ENCODE measurements around the gene CEP131.
A peak's percentile ranks its signal among the peaks of the same experiment; 100 is the strongest.
"Not testable (repeated sequence)": the region's sequence is repeated elsewhere in the genome, so short reads cannot be mapped to it uniquely, and the experiment has no call there.

The CEP131 gene

GRCh38 chr17:81165246-81166032 lies 57.3 kb downstream of the CEP131 start, which contains the start of gene PVALEF:
PVALEF (plus strand) TSS chr17:81165507; CDS start chr17:81181227, 15,720 bp downstream.
- no peak for DNase-seq (ENCODE audit: low read depth)

DNA sequence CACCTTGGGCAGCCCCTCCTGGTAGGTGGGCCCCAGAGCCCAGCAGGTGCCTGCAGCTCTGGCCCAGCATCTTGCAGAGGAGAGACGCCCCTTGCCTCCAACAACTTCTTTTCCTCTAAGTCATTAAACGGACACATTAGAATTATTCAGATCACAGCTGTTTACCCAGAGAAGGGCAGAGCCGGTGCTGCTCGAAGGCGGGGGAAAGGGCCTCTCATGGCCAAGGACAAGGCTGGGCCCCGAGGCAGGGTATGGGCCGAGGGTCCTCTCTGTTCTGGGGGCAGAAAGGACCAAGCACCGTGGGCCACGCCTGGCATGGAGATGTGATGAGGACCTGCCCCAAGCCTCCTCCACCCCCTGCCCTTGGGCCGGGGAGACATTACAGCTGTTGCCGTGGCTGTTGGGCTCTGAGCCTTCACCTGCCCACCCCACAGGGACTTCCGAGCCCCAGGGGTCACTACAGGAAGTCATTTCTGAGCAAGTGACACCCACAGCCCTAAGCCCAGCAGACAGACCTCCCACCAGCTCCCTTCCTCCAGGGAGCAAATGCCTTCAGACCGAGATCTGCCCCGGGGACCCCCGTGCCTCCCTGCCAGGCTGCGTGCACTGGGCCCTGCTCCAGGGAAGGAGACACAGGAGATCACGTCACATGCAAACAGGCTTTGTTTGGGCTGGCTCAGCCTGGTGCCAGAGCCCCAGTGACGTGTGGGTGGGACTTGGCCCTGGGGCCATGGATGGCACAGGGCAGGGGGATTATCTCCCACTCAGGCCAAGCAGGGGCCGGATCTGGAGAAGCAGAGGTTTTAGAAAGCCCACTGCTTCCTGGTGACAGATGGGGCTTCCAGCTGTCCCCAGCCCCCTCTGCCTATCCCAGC lies 58.2 kb downstream of the CEP131 start:
- DNase-seq (ENCODE audit: low read depth), result no peak

- no peak for DNase-seq (ENCODE audit: low read depth)
Observed at GRCh38 chr17:81163703-81164370, 58.9 kb downstream of the CEP131 start.

DNA sequence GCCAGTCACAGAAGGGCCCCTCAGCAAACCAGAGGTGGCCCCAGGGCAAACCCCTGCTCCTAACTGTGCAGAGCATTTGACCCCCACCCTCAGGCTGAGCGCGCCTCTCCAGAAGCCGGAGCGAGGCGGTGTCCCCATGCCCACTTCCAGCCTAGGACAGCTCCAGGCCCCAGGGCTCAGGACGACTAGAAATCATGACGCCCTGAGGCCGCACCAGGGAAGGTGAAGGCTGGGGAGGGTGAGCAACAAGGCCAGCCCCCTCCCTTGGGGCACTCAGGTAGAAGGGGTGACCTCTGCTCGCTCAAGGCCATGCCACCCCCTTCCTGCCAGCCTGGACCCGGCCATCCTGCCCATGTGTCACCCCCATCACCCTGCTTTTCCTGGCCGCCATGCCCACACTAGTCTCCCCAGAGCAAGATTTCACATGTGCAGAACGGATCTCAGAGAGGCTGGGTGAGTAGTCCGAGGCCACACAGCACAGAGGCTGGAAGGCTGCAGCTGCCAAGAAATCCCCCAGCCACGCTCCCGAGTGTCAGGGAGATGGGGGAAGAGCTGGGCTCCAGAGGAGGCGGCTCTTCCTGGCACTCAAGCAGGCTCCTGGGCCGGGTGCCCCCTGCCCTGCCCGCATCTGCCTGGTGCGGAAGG lies 59.6 kb downstream of the CEP131 start:
- DNase-seq (ENCODE audit: low read depth), result no peak

GRCh38 chr17:81162491-81162890 lies 60.3 kb downstream of the CEP131 start:
- no peak for DNase-seq (ENCODE audit: low read depth)

- DNase-seq (ENCODE audit: low read depth), result no peak
Observed at GRCh38 chr17:81161972-81162371, 60.8 kb downstream of the CEP131 start.

- DNase-seq (ENCODE audit: low read depth), result no peak
Observed at GRCh38 chr17:81161536-81161935, 61.2 kb downstream of the CEP131 start.

GRCh38 chr17:81160747-81161453 lies 61.9 kb downstream of the CEP131 start:
- DNase-seq (ENCODE audit: low read depth), result no peak

DNA sequence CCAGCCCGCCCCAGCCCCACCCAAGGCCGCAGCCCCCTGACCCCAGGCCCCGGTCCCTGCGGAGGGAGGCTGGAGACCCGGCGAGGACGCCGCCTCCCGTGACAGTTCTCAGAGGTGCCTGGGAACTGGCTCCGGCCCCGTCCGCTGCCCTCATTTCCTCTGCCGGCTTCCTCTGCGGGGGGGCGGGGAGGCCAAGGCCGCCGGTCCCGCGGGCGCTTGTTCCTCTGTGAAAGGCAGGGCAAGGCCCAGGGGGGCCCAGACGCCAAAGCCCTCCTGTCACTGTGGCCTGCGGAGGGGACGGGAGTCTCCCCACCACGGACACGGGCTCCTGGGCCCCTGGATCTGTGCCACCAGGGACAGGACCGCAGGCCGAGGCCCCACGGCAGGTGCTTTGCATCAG lies 62.5 kb downstream of the CEP131 start:
- DNase-seq (ENCODE audit: low read depth), result no peak

DNA sequence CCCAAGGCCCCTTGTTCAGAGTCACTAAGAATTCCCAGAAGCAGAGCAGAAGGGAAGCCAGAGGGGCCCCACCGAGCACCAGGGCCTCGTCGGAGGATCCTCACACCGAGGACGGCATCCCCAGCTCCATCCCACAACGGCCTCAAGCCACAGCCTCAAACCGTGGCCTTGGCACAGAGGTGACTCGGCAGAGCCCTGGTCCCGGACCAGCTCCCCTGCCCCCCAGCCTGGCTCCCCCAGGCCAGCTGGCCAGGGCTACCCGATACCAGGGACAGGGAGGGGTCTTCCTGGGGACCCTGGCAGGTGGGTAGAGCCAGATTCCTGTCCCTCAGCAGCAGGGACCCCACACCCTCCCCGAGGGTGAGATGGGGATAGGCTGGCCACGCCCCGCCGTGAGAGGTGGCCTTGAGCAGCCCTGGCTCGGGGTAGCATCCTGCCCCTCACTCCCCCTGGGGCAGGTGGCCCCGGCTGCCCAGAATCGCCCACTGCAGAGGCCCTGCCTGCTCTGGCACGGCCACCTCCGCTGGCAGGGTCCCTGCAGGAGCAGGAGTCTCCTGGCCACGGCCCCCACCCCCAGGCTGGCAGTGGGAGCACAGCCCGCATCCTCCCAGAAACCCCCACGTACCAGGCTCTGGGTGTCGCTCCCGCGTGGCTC lies 63.0 kb downstream of the CEP131 start:
- DNase-seq (ENCODE audit: low read depth), result no peak

- DNase-seq (ENCODE audit: low read depth), result no peak
Observed at GRCh38 chr17:81158688-81159590, 63.8 kb downstream of the CEP131 start.

- no peak for DNase-seq (ENCODE audit: low read depth)
Observed at GRCh38 chr17:81157848-81158687, 64.7 kb downstream of the CEP131 start.

DNA sequence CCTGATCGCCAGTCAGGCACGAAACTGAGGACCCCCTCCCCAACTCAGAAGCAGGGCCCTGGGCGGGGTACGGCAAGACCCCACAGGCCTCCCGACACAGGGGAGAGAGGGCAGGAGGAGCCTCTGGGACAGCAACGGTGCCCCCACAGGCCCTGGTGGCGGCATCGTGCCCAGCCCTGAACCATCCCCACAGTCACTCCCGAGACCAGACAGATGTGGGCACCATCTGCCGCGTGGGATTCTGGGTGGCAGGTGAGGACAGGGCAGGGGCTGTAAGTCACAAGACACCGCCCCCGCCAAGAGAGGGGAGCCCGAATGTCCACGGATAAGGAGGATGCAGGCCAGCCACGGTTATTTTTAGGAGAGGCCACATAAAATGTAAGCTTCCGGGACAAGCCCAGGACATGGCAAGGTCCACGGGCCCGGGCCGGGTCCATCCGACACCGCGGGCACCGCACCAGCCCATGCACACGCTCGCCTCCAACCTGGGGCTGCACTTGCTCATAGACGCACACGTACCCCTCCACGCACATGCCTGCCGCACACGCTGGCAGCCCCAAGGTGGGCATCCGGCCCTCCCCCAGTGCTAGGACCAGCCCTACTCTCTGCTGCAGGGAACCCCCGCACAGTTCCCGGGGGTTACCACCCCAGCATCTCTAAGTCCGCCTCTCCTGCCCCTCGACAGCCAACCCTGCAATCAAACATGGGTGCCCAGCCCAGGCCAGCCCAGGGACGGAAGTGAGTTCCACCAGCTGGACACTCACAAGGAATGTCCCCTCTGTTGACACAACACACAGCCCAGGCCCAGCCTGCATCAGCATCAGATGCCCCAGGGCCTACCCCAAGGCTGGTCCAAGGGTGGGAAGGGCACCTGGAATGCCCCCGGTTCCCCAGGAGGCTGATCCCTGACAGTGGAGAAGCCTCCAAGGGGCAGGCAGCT lies 65.6 kb downstream of the CEP131 start:
- no peak for DNase-seq (ENCODE audit: low read depth)

- DNase-seq (ENCODE audit: low read depth), result no peak
Observed at GRCh38 chr17:81154961-81155360, 67.8 kb downstream of the CEP131 start.

GRCh38 chr17:81154016-81154415 lies 68.7 kb downstream of the CEP131 start:
- not testable (repeated sequence) for DNase-seq (ENCODE audit: low read depth)

GRCh38 chr17:81153340-81153803 lies 69.4 kb downstream of the CEP131 start:
- peak; percentile 59 for DNase-seq (ENCODE audit: low read depth)

DNA sequence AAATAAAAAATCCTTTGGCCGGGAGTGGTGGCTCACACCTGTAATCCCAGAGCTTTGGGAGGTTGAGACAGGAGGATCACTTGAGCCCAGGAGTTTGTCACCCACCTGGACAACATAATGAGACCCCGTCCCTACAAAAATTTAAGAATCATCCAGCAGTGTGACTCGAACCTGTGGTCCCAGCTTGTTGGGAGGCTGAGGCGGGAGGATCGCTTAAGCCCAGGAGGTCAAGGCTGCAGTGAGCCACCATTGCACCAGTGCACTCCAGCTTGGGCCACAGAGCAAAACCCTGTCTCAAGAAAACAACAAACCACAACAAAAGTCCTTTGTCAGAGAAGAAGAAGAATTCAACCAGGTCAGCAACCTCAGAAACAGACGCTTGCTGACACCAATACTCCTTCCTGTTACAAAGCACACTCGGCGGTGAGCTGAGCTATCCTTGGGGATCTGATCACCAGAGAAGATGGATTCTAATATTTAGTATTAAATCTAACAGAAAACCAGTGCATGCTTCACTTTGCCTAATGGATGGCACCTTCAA lies 70.4 kb downstream of the CEP131 start:
- no peak for DNase-seq (ENCODE audit: low read depth)
